Glutamatergic neuron (in vitro differentiated cells): ENCODE measurements around the gene OTULIN. TPM values are rescaled to one million over a fixed set of nuclear protein-coding genes. Genes with fewer than 3 reads are reported as not detected.

Experiments used
- DNase-seq: peaks from one replicate; pipeline ENCODE4 v3.0.0; 2022
- H3K27ac Mint-ChIP-seq: one replicate; pipeline ENCODE4 v1.8.0; 2020; ENCODE audit warnings: mild to moderate bottlenecking, mixed read lengths, inconsistent platforms; ENCODE audit not compliant: unreplicated experiment
- H3K27me3 Mint-ChIP-seq: one replicate; pipeline ENCODE4 v1.8.0; 2020; ENCODE audit warnings: mild to moderate bottlenecking, moderate library complexity, mixed read lengths, inconsistent platforms; ENCODE audit not compliant: unreplicated experiment
- H3K36me3 Mint-ChIP-seq: one replicate; pipeline ENCODE4 v1.8.0; 2020; ENCODE audit warnings: mild to moderate bottlenecking, mixed read lengths, inconsistent platforms; ENCODE audit not compliant: unreplicated experiment
- H3K4me1 Mint-ChIP-seq: one replicate; pipeline ENCODE4 v1.8.0; 2020; ENCODE audit warnings: mild to moderate bottlenecking, low read depth, mixed read lengths, inconsistent platforms; ENCODE audit not compliant: unreplicated experiment
- H3K4me3 Mint-ChIP-seq: one replicate; pipeline ENCODE4 v1.8.0; 2020; ENCODE audit warnings: mild to moderate bottlenecking, mixed read lengths, inconsistent platforms; ENCODE audit not compliant: unreplicated experiment
- H3K9me3 Mint-ChIP-seq: one replicate; pipeline ENCODE4 v1.8.0; 2020; ENCODE audit warnings: mild to moderate bottlenecking, moderate library complexity, mixed read lengths, inconsistent platforms; ENCODE audit not compliant: unreplicated experiment
- total RNA-seq: library from RNA; stranded (reverse); fragmentation: NEBNext Ultra II Directional; extraction: Animal tissue kit (Norgen Biotek cat#: 25700); gene quantifications from one replicate; pipeline ENCODE4 v1.2.1, GENCODE V29; 2021; ENCODE audit not compliant: unreplicated experiment
- TF ChIP-seq, protein P1 (sequence below): fragments of 200-600 bp; sonication (generic); IDR thresholded peaks from one replicate; pipeline ENCODE4 v1.5.0; 2021; ENCODE audit not compliant: partially characterized antibody, unreplicated experiment

The OTULIN gene
- total RNA-seq, 1 donor from 2014 or later: 17.7 TPM

GRCh38 chr5:14705556-14705955 lies 41.0 kb downstream of the OTULIN start:
- TF ChIP-seq, protein P1, sequence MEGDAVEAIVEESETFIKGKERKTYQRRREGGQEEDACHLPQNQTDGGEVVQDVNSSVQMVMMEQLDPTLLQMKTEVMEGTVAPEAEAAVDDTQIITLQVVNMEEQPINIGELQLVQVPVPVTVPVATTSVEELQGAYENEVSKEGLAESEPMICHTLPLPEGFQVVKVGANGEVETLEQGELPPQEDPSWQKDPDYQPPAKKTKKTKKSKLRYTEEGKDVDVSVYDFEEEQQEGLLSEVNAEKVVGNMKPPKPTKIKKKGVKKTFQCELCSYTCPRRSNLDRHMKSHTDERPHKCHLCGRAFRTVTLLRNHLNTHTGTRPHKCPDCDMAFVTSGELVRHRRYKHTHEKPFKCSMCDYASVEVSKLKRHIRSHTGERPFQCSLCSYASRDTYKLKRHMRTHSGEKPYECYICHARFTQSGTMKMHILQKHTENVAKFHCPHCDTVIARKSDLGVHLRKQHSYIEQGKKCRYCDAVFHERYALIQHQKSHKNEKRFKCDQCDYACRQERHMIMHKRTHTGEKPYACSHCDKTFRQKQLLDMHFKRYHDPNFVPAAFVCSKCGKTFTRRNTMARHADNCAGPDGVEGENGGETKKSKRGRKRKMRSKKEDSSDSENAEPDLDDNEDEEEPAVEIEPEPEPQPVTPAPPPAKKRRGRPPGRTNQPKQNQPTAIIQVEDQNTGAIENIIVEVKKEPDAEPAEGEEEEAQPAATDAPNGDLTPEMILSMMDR: no peak
- DNase-seq: no peak
- no peak overlapping the region for H3K4me3 Mint-ChIP-seq
- no peaks in the 10 kb centered on the region for H3K27me3 Mint-ChIP-seq
- peaks cover 9% of the 10 kb centered on the region for H3K9me3 Mint-ChIP-seq
- H3K4me1 Mint-ChIP-seq: peaks cover 14% of the 10 kb centered on the region
- no peaks in the 10 kb centered on the region for H3K36me3 Mint-ChIP-seq
- no peak overlapping the region for H3K27ac Mint-ChIP-seq

- no peaks in the 10 kb centered on the region for H3K27me3 Mint-ChIP-seq
- H3K36me3 Mint-ChIP-seq: peaks cover under 1% of the 10 kb centered on the region
- H3K9me3 Mint-ChIP-seq: peaks cover 9% of the 10 kb centered on the region
- peaks cover 22% of the 10 kb centered on the region for H3K4me1 Mint-ChIP-seq
- H3K27ac Mint-ChIP-seq: no peak overlapping the region
- no peak overlapping the region for H3K4me3 Mint-ChIP-seq
- TF ChIP-seq, protein P1: no peak
- no peak for DNase-seq
Observed at GRCh38 chr5:14706615-14707021, 42.1 kb downstream of the OTULIN start.

DNA sequence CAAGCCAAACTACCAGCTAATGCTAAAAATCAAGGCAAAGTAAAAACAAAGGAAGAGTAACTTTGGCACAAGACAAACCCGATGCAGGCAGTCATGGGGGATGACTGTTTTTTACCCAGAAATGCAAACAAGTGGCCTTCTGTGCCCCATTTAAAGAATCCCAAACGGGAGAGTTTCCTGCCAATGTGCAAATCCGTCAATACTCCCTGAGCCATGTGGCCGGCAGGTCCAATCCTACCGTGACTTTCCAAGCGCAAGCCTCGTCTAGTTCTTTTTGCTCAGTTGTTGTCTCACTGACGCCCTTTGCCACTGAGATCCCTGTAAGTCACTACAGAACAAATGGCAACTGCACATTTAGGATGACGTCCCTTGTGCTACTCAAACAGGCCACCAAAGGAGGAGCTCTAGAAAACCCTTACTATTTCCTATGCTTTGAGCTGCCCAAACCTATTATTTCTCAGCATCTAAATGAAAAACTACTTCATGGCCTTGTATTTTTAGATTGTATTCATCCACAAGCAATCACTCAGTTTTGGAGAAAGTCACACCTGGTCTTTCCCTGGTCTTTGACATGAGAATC lies 43.4 kb downstream of the OTULIN start:
- no peak overlapping the region for H3K4me3 Mint-ChIP-seq
- H3K36me3 Mint-ChIP-seq: peaks cover 13% of the 10 kb centered on the region
- peaks cover 28% of the 10 kb centered on the region for H3K4me1 Mint-ChIP-seq
- peaks cover 13% of the 10 kb centered on the region for H3K9me3 Mint-ChIP-seq
- TF ChIP-seq, protein P1: no peak
- H3K27ac Mint-ChIP-seq: no peak overlapping the region
- H3K27me3 Mint-ChIP-seq: peaks cover 3% of the 10 kb centered on the region
- no peak for DNase-seq

GRCh38 chr5:14708551-14708950 lies 44.0 kb downstream of the OTULIN start:
- TF ChIP-seq, protein P1: no peak
- Mint-ChIP-seq H3K4me1 (peaks cover 28% of the 10 kb centered on the region), H3K27ac (no peak overlapping the region), H3K4me3 (no peak overlapping the region), H3K36me3 (peaks cover 13% of the 10 kb centered on the region), H3K27me3 (peaks cover 3% of the 10 kb centered on the region), H3K9me3 (peaks cover 12% of the 10 kb centered on the region)
- no peak for DNase-seq

DNA sequence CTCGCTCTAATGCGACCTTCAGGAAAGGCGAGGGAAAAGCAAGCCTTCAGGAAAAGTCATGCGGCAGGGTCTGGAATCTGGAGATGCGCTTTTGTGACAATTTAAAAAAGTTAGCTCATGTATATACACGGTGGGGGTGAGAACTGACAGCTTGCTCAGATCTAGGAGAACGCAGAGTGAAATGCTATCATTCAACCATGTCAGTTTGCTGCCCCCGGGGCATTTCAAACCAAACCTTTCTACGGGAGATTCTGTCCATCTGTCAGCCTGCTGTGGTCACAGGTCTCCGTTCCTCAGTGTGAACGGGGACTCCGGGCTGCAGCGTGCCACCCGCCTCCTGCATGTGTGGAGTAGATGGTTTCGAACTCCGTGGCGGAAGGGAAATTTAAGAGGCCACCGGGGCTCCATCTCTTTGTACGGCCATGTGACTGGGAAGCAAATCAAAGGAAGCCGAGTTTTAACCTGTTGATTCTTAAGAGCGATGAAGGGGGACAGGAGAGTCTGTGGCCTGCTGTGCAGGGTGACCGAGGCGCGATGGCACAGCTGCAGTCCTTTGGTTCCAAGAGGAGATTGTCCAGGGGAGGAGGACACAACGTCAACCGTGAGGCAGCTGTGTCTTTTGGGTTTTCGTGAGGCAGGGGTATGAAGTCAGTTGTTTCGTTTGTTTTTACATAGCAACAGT lies 45.9 kb downstream of the OTULIN start:
- H3K4me3 Mint-ChIP-seq: no peak overlapping the region
- TF ChIP-seq, protein P1: no peak
- H3K27ac Mint-ChIP-seq: peak overlapping the region; percentile 83
- H3K27me3 Mint-ChIP-seq: peaks cover 3% of the 10 kb centered on the region
- peaks cover 12% of the 10 kb centered on the region for H3K9me3 Mint-ChIP-seq
- H3K4me1 Mint-ChIP-seq: peaks cover 28% of the 10 kb centered on the region
- peak; percentile 54 for DNase-seq
- peaks cover 13% of the 10 kb centered on the region for H3K36me3 Mint-ChIP-seq
